Left cardiac atrium (tissue), 4 donors: ENCODE results near the gene COMMD3. TPM values are rescaled to one million over a fixed set of nuclear protein-coding genes. Genes with fewer than 3 reads are reported as not detected.

Experiments
- ATAC-seq, 2 donors: fragments of 200-7000 bp; cut with Tn5 transposase; one replicate each; pipeline ENCODE4 v1.9.1; 2020; ENCODE audit warnings: mild to moderate bottlenecking in 2 of 2, moderate library complexity in 2 of 2
- DNase-seq: peaks from one replicate; pipeline ENCODE4 v3.0.0-alpha.2; 2020
- intact Hi-C, 2 donors: fragments of 100-400 bp; cut with DNase I; formaldehyde crosslinking; loops; one replicate each; pipeline versions ENCODE4 v1.14.1 to v1.15.1; 2022 to 2023
- total RNA-seq, 2 donors: library from RNA; stranded (reverse); fragmentation: NEBNext Ultra II Directional; extraction: Animal tissue kit (Norgen Biotek cat#: 25700); gene quantifications; one replicate each; pipeline ENCODE4 v1.2.1, GENCODE V29; 2021
- donor health status: DM: no; HTN: yes; CAD: no.
- donor health status: DM: no; HTN: yes; CAD: no; lungs with severe emphysema.
- donor health status: DM: yes; HTN: yes; CAD: no.
- donor health status: Dilated cardiomyopathy.

Gene COMMD3
- total RNA-seq, 2 donors from 2014 or later, result 73.5 to 74.8 TPM

DNA sequence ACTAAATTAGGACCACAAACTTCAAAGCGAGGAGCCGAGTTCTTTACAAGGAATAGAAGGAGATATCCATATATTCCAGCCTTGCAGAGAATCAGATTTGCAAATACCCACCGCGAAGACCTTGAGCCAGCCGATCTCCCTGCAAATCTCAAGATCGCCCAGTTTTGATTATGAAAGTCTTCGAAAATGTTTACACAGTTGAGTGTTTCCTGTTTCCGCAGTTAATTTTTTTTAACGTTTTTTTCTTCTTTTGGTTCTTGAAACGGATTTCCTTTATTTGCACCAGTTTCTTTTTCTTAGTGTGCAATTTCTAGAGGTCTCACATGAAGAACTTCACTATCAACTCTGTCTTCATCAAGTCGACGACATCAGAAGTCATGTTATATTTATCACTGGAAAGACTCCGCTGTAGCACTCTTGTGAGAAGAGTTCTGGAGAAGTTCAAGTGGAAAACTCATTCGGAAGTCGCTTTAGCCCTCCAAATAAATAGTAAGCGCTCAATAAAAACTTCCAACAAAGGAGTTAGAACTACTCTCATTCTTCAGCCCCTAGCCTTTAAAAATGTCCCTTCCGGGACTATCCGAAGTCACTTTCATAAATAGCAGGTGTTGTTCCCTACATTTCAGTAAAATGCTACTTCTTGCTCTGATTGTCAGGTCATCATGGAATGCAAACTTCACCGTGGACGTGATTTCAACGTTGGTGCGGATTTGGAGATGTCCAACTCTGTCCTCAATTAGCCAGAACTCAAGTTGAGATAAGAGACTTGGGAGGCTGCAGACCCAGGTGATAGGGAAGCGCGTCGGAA is 17.2 kb downstream of the COMMD3 start:
- DNase-seq (no peak), ATAC-seq (no peak)
- intact Hi-C loops, result no loop called here

DNA sequence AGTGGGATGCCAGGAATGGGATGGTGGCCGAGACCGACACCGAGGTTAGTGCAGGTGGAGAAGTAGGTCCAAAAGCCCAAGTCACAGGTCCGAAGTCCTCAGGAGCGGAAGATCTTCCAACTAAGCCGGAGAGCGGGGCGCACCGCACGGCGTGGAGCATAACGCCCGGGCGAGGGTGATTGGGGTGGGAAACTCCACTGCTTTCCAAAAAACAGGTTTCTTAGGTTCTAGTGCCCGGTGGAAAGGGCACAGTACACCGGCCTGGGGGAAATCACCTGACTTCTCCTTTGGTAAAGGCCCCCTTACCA is 17.7 kb downstream of the COMMD3 start:
- ATAC-seq, result no peak
- DNase-seq, result peak; percentile 19
- intact Hi-C loops, result no loop called here

DNA sequence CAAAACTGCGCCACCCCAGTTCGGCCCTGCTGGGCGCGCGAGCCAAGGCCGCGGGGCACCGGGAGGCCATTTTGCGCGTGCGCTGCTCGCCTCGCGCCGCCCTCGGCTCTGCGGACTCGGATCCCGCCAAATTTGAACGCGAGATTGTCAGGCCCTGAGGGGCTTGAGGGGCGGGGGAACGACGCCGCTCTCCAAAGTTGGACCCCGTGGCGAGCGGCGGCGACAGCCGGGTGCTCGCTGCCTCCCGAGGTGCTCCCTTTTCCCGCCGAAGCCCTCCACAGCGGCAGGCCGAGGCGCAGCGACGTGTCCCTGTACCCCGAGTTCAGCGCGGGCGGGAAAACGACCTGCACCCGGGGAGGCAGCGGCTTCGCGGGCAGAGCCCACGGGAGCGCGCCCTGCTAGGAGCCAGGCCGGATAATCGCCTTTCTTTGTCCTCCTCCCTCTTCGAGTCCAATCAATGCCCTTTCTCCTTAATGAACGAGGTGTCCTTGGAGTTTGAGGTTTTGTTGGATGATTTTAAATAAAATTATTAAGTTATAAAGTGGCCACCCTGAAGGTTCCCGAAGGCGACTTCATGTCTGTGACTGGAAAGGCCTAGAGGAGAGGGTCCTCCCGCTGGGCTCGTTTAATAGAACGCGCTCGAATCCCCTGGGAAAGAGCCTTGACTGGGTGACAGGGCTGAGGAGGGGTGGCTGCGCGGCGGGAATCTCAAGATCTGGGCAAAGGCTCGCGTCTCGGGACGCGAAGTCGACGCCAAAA is 18.4 kb downstream of the COMMD3 start:
- DNase-seq (peak; percentile 25), ATAC-seq (peak; percentile 24 to 36)
- intact Hi-C loops, result no loop called here

DNA sequence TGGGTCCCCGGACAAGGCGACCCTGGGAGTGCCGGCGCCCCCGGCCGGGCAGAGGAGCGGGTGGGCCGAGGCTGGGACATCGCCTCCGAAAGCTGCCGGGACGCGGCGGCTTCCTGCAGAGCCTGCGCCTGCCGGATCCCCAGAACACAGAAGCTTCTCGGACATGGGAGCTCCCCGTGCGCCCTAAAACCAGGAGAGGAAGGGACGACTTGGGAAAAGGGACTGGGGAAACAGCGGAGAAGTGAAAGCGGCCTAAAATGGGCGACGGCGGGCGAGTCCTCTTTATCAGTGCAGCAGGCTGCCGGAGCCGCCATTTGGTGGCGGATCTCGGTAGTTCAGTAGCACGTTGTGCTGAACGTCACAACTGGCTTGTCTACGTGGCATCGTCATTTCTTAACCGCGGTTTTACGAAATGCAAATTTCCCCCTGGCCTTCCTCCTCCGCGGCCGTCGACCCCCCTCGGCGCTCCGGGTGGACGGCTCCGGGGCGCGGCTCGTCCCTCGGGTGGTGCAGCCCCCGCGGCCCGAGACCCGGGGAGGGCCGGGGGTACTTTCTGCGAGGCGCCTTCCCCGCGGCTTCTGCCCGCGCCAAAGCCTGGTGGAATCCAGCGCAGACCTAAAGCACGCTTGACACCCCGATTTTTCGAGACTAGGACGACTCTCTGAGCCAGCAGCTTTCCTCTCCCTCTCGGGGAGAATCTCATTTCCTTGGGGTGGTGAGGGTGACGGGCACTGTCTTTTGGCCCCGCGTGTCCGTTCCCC is 19.2 kb downstream of the COMMD3 start:
- intact Hi-C loops, result no loop called here
- DNase-seq (peak; percentile 50), ATAC-seq (peak; percentile 61 to 67)

DNA sequence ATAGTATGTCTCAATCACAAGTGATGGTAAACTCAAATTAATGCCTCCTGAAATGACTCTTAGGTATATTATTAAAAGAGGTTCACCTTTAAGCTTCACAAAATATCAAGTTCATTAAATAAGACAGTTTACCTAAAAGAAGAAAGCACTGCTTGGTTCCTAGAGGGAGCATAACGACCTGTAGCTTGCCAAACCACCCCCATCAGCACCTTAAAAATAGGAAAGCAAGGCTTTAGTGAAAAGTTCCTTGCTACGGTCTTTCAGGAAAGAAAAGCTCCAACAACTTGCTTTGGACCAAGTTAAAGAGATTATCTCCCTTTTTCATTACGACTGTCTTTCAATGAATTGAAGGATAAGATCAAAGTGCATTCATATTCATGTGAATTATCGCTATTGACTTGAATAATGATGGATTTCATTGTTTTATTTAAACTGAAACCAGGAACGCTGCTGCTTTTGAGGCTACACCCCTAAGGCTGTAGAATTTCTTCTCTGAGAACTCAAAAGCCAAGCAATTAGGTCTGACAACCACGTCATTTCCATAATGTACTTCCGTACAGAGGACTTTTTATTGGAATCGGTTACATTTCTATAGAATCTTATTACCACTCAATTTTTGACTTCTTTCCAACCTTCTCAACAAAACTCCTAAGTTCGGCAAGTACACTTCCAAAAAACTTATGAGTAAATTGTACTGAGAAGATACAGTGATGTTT is 22.2 kb downstream of the COMMD3 start:
- ATAC-seq (no peak), DNase-seq (no peak)
- intact Hi-C loops, result no loop called here

DNA sequence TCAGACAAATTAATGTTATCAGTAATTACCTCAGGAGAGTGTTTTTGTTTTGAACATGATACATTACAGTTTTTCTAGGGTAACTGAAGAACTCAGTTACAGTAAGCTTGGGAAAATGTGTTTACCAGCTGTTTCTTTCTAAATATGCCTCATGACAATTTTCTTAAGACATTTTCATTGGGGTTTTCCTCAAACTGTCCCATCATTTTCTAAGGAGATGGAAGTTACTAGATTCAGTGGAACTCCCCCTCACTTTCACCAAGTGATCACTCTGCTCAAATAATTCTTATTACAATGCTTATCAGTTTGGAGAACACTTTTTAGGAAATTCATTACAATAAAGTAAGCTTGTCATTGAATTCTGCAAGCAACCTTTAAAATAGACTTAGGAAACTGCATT is 22.7 kb downstream of the COMMD3 start:
- no peak for DNase-seq
- intact Hi-C loops, result no loop called here
- ATAC-seq, result no peak

DNA sequence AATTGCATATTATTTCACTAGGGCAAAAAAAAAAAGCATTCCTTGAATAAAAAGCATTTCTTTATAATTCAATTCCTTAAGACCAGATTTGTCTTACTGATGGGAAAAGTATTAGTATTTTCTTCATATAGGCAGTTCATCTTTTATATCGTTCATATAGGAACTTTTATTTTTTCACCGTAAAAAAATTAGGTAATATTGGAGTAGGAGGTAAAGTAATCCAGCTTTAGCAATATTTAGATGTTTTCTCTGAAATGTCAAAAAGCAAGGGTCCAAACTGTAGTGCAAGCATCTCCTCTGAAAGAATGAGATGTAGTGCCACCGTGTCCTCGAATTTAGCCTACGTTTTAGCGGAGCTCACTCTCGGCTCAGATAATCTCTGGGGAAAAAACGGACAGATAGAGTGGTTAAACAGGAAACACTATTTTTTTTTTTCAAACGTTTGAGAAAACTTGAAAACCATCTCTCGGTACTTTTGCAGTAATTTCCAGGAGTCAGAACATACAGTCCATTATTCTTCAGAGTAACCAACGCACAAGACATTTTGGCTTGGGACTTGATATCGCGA is 23.7 kb downstream of the COMMD3 start:
- DNase-seq (no peak), ATAC-seq (no peak)
- intact Hi-C loops, result loop anchor here in 1 of 2 donors (10.0 kb wide), 1 partner anchor 95 kb away; no protein-coding TSS in a partner anchor

DNA sequence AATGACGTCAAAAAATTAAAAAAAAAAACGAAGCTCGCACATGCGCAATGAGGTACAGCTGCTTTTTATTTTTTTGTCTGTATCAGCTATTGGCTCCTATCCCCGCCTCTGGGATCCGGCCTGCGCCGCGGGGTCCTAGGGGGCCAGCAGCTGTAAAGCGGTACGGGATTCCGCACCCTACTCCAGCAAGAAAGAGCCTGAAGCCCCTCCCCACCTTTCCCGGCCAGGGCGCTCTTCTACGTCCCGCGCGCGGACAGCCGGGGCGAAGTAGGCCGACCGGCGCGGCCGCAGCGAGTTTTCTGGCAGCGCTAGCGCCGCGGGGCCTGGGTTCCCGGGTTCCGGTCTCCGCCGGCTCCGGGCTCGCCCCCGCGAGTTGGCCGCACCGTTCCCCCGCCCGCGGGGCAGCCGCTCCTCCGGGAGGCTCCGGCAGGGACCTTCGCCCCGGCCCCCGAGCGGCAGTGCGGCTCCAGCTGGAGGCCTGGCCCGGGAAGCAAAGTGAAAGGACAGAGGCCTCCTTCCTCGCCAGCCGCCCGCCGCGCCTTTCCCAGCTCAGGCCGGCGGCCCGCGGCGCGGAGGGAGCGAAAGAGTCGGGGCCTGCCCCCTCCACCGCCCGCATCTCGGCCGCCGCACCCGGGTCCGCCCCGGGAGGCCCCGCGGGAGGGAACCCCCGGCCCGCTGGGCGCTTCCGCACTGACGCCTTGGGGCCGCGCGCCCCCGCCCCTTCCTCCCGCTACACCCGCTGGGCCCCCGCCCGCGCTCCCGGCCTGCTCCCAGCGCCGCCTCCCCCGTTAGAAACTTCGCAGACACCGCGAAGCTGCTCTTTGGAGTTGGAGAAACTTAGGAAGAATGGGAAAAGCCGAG is 24.4 kb downstream of the COMMD3 start:
- ATAC-seq, result peak; percentile 83 to 90
- DNase-seq, result peak; percentile 79
- intact Hi-C loops, result loop anchor here in 1 of 2 donors (10.0 kb wide), 1 partner anchor 94 kb away; no protein-coding TSS in a partner anchor

DNA sequence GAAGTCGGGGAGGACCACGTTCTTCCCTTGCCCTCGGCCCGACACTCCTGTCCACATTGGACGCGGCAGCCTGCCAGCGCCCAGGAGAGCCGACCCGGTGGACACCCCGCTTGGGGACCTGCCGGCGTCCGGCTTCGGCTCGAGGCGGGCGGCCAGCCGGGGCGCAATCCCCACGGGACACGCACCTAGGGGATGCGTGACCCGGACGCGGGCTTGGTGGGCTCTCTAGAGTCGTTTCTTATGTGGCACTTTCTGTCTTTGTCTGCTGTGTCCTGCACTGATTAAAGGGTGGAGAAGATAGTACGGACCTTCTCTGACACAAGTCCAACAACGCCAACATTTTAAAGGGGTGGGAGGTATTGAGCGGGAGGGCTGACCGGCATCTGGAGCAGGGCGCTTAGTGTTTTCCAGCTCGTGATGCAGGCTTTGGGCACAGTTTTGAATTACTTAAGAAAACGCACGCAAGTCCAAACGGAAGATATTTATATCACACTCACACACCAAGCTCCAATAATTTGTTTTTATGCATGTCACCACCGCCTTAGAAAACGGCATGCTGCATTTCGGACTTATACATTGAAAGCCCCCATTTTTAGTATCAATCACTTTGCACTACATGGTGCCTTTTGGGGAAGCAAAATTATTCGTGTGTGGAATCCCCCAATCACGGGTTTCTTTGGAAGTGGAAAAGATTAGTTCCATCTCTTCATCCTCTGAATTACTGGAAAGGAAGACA is 25.2 kb downstream of the COMMD3 start:
- DNase-seq, result no peak
- ATAC-seq, result peak in 1 of 2 donors; percentile 27
- intact Hi-C loops, result loop anchor here in 1 of 2 donors (10.0 kb wide), 1 partner anchor 93 kb away; no protein-coding TSS in a partner anchor

DNA sequence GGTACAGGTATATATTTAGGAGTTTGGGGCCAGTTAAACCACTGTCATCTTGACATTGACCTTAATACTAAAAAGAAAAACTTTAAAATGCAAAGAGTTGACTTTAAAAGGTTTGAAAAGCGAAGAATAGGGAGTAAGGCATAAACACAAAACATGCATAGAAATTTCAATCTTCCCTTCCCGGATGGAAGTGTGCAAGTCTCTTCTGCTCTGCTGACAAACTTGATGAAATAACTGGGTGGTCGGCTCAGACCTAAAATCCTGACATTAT is 25.7 kb downstream of the COMMD3 start:
- ATAC-seq (no peak), DNase-seq (no peak)
- intact Hi-C loops, result loop anchor here in 1 of 2 donors (10.0 kb wide), 1 partner anchor 93 kb away; no protein-coding TSS in a partner anchor

DNA sequence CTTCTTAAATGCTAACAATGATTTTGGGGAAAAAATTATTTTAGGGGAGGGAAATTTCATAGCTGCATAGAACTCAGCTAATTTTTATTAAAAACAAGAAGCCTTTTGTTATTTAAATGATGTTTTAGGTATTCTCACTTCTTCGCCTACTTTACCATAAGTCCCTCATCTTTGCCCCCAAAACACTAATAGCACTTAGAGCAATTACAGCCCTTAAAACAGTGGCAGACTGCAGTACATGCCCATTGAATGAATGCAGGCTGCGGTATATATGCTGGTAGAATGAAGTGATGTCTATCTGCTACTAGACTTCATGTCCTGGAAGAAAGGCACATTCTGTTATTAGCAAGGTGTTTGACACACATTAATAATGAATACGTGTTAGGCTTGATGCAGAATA is 26.2 kb downstream of the COMMD3 start:
- DNase-seq, result no peak
- ATAC-seq, result no peak
- intact Hi-C loops, result loop anchor here in 1 of 2 donors (10.0 kb wide), 1 partner anchor 92 kb away; no protein-coding TSS in a partner anchor

DNA sequence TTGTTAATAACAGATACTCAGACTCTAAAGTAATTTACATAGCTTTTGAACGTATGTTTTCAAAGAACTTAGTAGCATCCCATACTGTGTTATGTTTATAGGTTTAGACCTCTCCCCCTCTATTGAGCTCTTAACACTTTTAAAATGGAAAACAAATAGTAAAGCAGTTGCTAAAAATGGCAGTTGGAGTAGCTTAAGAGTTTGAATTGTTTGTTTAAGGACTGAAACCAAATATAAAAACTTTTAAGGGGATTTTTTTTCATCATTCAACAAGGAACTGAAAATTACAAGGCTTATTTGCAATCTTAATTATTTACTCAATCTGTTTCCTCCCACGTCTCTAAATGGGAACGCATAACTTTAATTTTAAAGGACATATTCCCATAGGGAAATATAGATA is 27.5 kb downstream of the COMMD3 start:
- ATAC-seq, result no peak
- intact Hi-C loops, result loop anchor here in 1 of 2 donors (10.0 kb wide), 1 partner anchor 91 kb away; no protein-coding TSS in a partner anchor
- DNase-seq, result no peak

DNA sequence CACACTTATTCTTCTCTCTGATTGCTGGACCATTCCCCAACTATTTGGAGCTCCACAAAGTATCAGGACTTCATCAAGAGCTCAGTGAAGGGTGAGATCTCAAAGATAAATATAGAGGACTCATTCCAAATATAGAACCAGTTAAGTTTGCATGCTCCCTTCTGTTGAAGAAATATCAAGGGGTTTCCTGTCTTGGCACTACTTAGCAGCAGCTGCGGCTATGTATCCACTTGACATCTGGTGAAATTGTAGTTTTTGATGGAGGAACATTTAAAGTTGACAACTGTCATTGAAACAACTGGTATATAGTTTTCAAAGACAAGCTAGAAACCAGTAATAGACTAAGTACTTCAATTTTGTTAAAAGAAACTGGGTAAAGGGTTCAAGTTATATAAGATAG is 28.1 kb downstream of the COMMD3 start:
- ATAC-seq (no peak), DNase-seq (no peak)
- intact Hi-C loops, result loop anchor here in 1 of 2 donors (10.0 kb wide), 1 partner anchor 91 kb away; no protein-coding TSS in a partner anchor

DNA sequence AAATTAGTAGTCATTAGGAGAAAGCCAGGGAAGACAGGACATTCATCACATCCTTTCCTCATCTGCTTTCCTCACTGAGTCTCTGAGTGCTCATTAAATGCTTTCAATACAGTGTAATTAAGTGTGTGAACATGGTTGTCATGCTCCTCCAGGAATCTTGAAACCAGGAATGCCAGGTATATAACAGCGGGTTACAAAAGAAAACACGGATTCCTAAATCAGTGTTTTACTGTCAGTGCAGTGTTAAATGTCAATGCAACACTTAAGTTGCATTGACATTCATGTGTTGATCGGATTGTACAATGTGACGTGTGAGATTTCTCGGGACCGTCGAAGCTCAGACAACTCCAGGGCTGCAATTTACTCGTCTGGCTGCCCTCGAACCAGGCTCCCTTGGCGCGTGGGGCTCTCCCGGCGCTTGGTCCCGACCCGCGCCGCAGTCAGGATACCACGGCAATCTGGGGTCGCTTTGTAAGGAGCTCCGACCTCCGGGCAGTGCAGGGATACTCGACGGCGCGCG is 28.7 kb downstream of the COMMD3 start:
- intact Hi-C loops, result loop anchor here in 1 of 2 donors (10.0 kb wide), 1 partner anchor 90 kb away; no protein-coding TSS in a partner anchor
- ATAC-seq, result no peak

DNA sequence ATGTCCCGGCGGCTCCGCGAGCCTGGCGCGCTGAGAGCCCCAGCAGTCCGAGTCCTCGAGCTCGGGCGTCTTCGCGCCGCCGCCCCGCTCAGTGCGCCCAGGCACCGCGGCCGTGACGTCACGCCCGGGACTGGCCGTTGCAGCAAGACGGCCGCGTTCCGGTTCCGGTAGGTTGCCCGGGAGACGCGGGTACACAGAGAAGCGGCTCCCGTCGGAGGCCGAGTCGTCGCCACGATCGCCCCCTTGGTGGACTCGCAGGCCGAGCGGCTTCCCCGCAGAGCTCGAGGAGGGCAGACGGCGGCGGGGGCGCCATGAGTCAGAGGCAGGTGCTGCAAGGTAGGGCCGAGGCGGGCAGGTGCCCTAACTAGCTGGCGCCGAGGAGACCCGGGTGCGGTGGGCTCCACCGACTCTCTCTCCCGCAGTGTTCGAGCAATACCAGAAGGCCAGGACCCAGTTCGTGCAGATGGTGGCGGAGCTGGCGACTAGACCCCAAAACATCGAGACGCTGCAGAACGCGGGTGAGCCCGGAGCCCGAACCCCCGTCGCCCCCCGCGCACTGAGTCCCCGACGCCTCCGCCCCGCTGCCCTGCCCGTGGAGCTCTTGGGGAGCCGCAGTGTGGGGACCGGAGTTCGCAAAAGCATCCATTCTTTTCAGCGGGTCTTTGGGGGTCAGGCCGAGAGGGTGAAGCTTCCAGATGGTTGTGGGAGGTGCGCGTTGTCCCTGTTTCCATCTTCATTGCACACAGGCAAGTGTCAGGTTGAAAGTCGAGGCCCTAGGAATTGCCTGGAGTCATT is 29.3 kb downstream of the COMMD3 start, which contains the start of gene SPAG6:
Gene SPAG6, plus strand, starts transcription at position 196 of the 795 bp plus-strand sequence. Its CDS starts 116 bp downstream, at position 312.
- ATAC-seq, result no peak
- peak; percentile 64 for DNase-seq
- intact Hi-C loops, result loop anchor here in 1 of 2 donors (10.0 kb wide), 1 partner anchor 89 kb away; no protein-coding TSS in a partner anchor

More for the DNA sequence above, 28.7 kb downstream of the COMMD3 start:
- no peak for DNase-seq
